HG03439 (cell line): ENCODE results near the gene ARID1B.
A peak's percentile ranks its signal among the peaks of the same experiment; 100 is the strongest.

Experiments
- ATAC-seq: cut with Tn5 transposase; IDR thresholded peaks from one replicate; pipeline ENCODE4 v1.9.1; 2021; ENCODE audit warnings: mild to moderate bottlenecking, moderate library complexity; ENCODE audit not compliant: unreplicated experiment

ARID1B gene

GRCh38 chr6:156790711-156791319 lies 13.6 kb downstream of the ARID1B start:
- ATAC-seq: no peak

GRCh38 chr6:156791320-156791850 lies 14.2 kb downstream of the ARID1B start:
- peak; percentile 64 for ATAC-seq

GRCh38 chr6:156793200-156793599 lies 16.0 kb downstream of the ARID1B start:
- ATAC-seq: no peak

GRCh38 chr6:156794546-156795354 lies 17.6 kb downstream of the ARID1B start:
- ATAC-seq: peak; percentile 43

GRCh38 chr6:156795825-156796224 lies 18.6 kb downstream of the ARID1B start:
- no peak for ATAC-seq

GRCh38 chr6:156796627-156797026 lies 19.4 kb downstream of the ARID1B start:
- ATAC-seq: no peak

- no peak for ATAC-seq
These were observed 20.9 kb downstream of the ARID1B start for GRCh38 chr6:156797901-156798735.

GRCh38 chr6:156801712-156802111 lies 24.5 kb downstream of the ARID1B start:
- ATAC-seq: no peak

GRCh38 chr6:156803353-156803752 lies 26.2 kb downstream of the ARID1B start:
- no peak for ATAC-seq

GRCh38 chr6:156804402-156804801 lies 27.2 kb downstream of the ARID1B start:
- ATAC-seq: no peak

- ATAC-seq: no peak
These were observed 29.0 kb downstream of the ARID1B start for GRCh38 chr6:156806155-156806554.

GRCh38 chr6:156807028-156807427 lies 29.9 kb downstream of the ARID1B start:
- no peak for ATAC-seq

GRCh38 chr6:156807795-156808194 lies 30.6 kb downstream of the ARID1B start:
- no peak for ATAC-seq

GRCh38 chr6:156808287-156808686 lies 31.1 kb downstream of the ARID1B start:
- no peak for ATAC-seq

- ATAC-seq: peak; percentile 79
These were observed 31.9 kb downstream of the ARID1B start for GRCh38 chr6:156809034-156809433.

- no peak for ATAC-seq
These were observed 32.4 kb downstream of the ARID1B start for GRCh38 chr6:156809446-156810178.

- ATAC-seq: no peak
These were observed 36.9 kb downstream of the ARID1B start for GRCh38 chr6:156814036-156814581.

- ATAC-seq: no peak
These were observed 39.3 kb downstream of the ARID1B start for GRCh38 chr6:156816505-156816904.

GRCh38 chr6:156820089-156820798 lies 43.1 kb downstream of the ARID1B start:
- no peak for ATAC-seq

GRCh38 chr6:156821707-156822106 lies 44.5 kb downstream of the ARID1B start:
- ATAC-seq: no peak
